Activated CD8-positive, alpha-beta memory T cell treated with anti-CD3 and anti-CD28 coated beads for 36 hours (primary cell): ENCODE data around the gene LRCH1. TPM values are rescaled to one million over a fixed set of nuclear protein-coding genes. Genes with fewer than 3 reads are reported as not detected.

Source experiments
- CTCF ChIA-PET: fragments of 350-600 bp; sonication (Branson Sonifier 250); formaldehyde crosslinking; loops from one replicate; lab custom pipeline; 2021; ENCODE audit warnings: antibody characterized with exemption; lab: Charles Lee
- POLR2A ChIA-PET: fragments of 350-600 bp; sonication (Branson Sonifier 250); formaldehyde crosslinking; loops from one replicate; lab custom pipeline; 2021; ENCODE audit warnings: antibody characterized with exemption; lab: Charles Lee
- total RNA-seq, 2 experiments: library from RNA; stranded (reverse); gene quantifications; one replicate each; pipeline ENCODE4 v1.2.3, GENCODE V29; 2021

The LRCH1 gene
- total RNA-seq, 2 experiments from 2014 or later: 16.1 to 16.5 TPM

GRCh38 chr13:46712524-46712923, 159.6 kb downstream of the LRCH1 start:
- ChIA-PET CTCF (interaction anchor here (0.6 kb wide), 1 partner anchor 1402 kb away, joined by 3 read pairs; no protein-coding TSS in a partner anchor), POLR2A (no interaction called here)

DNA sequence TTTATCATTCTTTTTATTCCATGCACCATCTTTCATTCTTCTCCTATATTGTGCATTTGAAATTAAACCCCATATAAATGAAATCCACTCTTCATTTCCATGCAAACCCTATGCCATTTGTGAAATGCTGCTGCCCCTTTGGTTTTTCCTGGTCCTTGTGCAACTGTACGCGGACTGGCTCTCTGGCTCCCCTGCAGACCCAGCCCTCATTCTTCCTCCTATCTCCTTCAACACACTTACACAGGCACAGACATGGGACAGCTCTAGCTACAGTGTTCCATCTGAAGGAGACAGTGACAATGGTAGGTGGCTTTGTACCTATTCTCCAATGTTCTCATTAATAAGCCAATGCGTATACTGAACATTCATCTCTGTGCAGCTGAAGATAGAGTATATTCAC, 162.4 kb downstream of the LRCH1 start:
- ChIA-PET CTCF (no interaction called here), POLR2A (no interaction called here)

- POLR2A ChIA-PET: no interaction called here
- CTCF ChIA-PET: no interaction called here
Observed at GRCh38 chr13:46716821-46717220, 163.9 kb downstream of the LRCH1 start.

- ChIA-PET CTCF (no interaction called here), POLR2A (no interaction called here)
Observed at GRCh38 chr13:46717275-46717674, 164.3 kb downstream of the LRCH1 start.

GRCh38 chr13:46717856-46718255, 164.9 kb downstream of the LRCH1 start:
- ChIA-PET CTCF (no interaction called here), POLR2A (no interaction called here)

GRCh38 chr13:46720189-46720588, 167.2 kb downstream of the LRCH1 start:
- ChIA-PET POLR2A (interaction anchor here (0.8 kb wide), 1 partner anchor 169 kb away, joined by 3 read pairs; no protein-coding TSS in a partner anchor), CTCF (interaction anchor here (1.1 to 1.4 kb wide), 2 partner anchors 164 to 187 kb away, joined by 3 read pairs; no protein-coding TSS in a partner anchor)

- ChIA-PET CTCF (interaction anchor here (0.5 to 2.5 kb wide), 5 partner anchors 48 to 227 kb away, joined by 3 to 16 read pairs (median 3); no protein-coding TSS in a partner anchor), POLR2A (interaction anchor here (0.8 kb wide), 1 partner anchor 169 kb away, joined by 3 read pairs; no protein-coding TSS in a partner anchor)
Observed at GRCh38 chr13:46721054-46721453, 168.1 kb downstream of the LRCH1 start.

GRCh38 chr13:46726347-46726746, 173.4 kb downstream of the LRCH1 start:
- CTCF ChIA-PET: no interaction called here
- POLR2A ChIA-PET: no interaction called here

GRCh38 chr13:46728777-46729176, 175.8 kb downstream of the LRCH1 start:
- ChIA-PET CTCF (no interaction called here), POLR2A (no interaction called here)

DNA sequence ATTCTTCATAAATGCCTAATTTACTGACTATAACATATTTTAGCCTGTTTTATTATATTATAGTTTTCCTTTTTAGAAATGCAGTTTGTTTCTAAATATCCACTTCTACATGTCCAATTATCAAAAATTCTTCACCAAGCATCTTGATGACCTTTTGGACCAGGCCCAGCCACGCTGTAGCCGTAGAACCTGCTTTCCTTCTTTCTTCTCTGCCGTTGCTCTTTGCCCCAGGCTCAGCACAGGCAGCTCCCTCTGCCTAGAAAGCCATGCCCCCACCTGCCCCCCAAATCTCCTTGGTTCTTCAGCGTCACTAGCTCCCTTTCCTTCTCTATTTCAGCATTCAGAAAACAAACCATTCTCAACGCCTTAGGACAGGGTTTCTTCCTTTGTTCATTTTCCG, 178.6 kb downstream of the LRCH1 start:
- ChIA-PET POLR2A (no interaction called here), CTCF (interaction anchor here (0.6 kb wide), 1 partner anchor 189 kb away, joined by 4 read pairs; no protein-coding TSS in a partner anchor)

- POLR2A ChIA-PET: no interaction called here
- CTCF ChIA-PET: no interaction called here
Observed at GRCh38 chr13:46735425-46735824, 182.5 kb downstream of the LRCH1 start.

DNA sequence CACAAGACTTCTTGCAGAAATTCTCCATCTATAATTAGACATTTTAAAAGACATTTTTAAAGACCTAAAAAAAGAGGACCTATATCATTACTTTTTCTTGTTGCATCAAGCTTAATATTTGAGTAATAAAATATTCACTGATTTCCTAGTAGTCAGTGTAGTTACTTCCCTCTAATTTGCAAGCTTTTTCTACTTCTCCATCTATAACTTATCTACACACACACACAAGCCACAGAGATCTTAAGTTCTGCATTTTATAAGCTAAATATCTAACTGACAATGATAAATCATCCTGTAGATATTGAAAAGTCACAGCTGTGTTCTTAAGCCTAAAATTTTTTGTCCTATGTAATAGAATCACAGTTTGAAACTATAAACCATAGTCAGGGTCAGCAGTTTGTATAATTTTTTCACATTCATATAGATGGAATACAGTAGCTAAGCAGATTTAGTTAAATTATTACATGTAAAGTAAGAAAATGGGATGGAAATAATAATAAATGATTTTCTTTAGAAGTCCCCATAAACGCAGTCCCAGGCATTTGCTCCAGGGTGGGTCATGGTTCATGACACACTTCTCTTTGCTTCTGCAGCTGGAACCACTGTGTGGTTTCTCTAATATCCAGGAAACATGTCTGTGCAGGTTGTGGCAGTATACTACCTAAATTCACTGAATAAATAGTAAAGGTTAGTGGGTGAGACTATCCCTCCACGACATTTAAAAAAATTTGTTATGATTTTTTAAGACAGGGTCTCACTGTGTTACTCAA, 183.8 kb downstream of the LRCH1 start:
- ChIA-PET POLR2A (no interaction called here), CTCF (no interaction called here)

DNA sequence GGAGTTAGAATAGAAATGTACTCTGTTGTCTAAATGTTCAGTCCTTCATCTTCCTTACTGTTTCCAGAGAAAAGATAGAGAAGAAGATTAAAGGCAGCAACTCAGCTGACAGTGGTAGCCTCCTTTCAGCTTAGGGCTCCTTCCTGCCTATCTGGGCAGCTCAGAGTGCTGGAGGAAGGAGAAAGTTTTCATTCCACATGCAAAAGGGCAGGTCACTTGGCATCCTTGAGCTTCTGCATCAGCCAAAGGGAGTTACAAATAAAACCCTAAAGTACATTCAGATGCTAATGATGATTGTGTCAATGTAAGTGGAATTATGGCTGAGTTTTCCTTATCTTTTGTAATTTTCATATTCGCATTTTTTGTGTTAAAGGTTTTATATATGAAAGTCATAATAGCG, 185.1 kb downstream of the LRCH1 start:
- POLR2A ChIA-PET: no interaction called here
- CTCF ChIA-PET: no interaction called here

- ChIA-PET POLR2A (no interaction called here), CTCF (no interaction called here)
Observed at GRCh38 chr13:46738766-46739165, 185.8 kb downstream of the LRCH1 start.

GRCh38 chr13:46739447-46740098, 186.6 kb downstream of the LRCH1 start:
- ChIA-PET POLR2A (no interaction called here), CTCF (no interaction called here)

DNA sequence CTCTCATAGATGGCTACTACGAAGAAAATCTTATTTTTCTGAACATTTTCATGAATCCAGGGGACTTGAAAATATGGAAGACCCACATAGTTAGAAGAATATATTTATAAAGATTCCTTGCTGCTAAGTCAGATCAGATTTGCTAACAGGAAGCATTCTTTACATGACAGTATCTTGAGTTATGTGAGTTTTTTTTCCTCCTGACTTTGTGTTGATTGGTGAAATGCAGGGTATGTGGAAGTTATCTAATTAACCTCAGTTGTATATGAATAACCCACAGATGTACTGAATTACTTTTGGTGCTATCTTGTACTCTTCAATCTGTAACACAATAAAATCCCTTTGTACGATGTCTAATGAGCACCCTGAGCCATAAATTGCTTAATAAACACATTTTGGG, 190.2 kb downstream of the LRCH1 start:
- CTCF ChIA-PET: no interaction called here
- POLR2A ChIA-PET: no interaction called here

DNA sequence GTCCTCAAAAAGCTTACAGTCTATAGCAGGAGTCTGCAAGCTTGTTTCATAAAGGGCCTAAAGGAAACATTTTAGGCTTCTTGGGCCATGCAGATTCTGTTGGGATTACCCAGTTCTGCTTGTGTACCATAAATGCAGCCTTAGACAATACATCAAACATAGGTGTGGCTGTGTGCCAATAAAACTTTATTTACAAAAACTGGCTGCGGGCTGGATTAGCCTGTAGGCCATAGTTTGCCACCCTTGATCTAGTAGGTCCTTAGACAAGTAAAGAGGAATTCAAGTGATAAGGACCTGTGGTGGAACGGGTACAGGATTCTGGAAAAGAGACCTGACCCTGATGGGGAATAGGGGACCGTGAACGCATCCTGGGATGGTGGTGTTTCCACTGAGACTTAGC, 192.1 kb downstream of the LRCH1 start:
- ChIA-PET CTCF (no interaction called here), POLR2A (no interaction called here)

DNA sequence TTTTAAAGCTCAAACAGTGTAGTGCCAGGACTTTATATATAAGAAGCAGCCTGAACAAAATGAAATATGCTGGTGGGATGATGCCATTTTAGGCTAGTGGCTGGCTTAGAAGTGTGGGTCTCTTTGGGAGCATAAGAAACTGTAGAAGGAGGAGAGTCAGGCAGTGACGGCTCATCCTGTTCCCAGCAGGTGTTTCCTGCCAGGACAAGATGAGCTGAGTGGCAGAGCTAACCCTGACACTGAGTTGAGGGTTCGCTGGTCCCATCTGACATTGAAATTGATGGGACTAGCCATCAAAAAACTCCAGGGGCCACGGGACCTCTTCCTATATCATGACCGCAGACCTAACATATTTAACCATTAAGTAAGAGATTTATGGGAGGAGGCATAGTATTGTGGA, 192.7 kb downstream of the LRCH1 start:
- CTCF ChIA-PET: no interaction called here
- POLR2A ChIA-PET: interaction anchor here (0.6 kb wide), 1 partner anchor 274 kb away, joined by 3 read pairs; no protein-coding TSS in a partner anchor

DNA sequence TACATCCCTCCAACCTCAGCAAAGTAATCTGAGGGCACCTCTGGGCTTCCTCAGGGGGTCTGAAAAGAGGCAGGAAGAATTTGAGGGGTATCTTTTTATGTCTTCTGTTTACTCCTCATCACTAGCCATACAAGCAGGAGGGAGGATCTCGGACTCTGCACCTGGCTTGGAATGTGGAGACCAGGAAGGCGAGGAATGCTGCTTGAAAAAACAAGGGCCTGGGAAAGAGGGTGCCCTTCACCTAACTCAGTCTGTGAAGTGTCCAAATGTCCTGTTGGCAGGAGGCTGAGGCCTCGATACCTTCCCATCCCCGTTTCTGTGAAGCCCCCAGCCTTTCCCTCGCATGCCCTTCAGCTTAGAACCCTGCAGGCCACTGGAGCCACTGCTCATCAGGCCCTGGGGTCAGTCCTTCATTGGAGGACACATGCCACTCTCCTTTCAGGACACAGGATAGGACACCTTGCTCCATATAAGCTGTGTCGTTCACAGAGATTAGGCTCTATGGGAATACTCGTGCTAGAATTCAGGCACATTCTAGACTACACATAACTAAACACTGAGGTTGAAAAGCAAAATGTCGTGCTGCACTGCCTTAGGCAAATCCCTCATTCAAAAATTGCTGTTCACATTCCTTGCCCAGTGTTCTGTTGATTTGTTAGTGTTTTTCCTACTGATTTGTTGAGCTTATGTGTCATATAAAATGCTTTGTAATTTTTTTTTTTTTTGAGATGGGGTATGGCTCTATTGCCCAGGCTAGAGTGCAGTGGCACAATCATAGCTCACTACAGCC, 194.3 kb downstream of the LRCH1 start:
- ChIA-PET POLR2A (no interaction called here), CTCF (interaction anchor here (0.6 kb wide), 1 partner anchor 18 kb away, joined by 3 read pairs; no protein-coding TSS in a partner anchor)

GRCh38 chr13:46748300-46748699, 195.3 kb downstream of the LRCH1 start:
- ChIA-PET POLR2A (no interaction called here), CTCF (no interaction called here)
